ENCODE results near the gene SHCBP1L.

- TF ChIP-seq, protein P1, sequence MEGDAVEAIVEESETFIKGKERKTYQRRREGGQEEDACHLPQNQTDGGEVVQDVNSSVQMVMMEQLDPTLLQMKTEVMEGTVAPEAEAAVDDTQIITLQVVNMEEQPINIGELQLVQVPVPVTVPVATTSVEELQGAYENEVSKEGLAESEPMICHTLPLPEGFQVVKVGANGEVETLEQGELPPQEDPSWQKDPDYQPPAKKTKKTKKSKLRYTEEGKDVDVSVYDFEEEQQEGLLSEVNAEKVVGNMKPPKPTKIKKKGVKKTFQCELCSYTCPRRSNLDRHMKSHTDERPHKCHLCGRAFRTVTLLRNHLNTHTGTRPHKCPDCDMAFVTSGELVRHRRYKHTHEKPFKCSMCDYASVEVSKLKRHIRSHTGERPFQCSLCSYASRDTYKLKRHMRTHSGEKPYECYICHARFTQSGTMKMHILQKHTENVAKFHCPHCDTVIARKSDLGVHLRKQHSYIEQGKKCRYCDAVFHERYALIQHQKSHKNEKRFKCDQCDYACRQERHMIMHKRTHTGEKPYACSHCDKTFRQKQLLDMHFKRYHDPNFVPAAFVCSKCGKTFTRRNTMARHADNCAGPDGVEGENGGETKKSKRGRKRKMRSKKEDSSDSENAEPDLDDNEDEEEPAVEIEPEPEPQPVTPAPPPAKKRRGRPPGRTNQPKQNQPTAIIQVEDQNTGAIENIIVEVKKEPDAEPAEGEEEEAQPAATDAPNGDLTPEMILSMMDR (conservative IDR thresholded peaks at IDR 0.05; ENCODE audit: low read length): no peak
- no peak for TF ChIP-seq EZH2phosphoT487 (IDR thresholded peaks at IDR 0.05; ENCODE audit: borderline replicate concordance, low read depth, low read length)
These were observed 7.1 kb upstream of the SHCBP1L start for GRCh38 chr1:182960046-182960445.
